ENCODE data around the gene KLHL22. TPM values are rescaled to one million over a fixed set of nuclear protein-coding genes. Genes with fewer than 3 reads are reported as not detected.

KLHL22 gene
- total and polyA plus RNA-seq, 2 of the 13 experiments (the other 11 are each of a cell fraction or from before 2014, with no cell fraction given): 10.9 to 14.8 TPM

DNA sequence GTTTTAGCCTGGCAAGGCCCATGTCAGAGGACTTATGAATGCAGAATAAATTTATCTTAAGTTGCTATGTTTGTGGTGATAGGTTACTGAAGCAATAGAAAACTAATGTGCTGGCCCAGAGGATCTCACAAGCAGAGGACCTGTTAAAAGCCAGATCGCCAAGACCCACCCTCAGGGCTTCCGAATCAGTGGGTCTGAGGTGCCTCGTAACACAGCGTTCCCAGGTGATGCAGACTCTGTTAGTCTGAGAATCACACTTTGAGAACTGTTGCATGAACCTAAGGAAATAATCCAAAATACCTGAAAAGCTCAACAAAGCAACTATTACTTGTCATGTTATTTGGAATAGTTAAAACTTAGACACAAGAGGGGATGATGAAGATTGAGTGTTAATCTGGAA is 51.3 kb downstream of the KLHL22 start:
- Histone ChIP-seq H3K27ac (ENCODE audit: extremely low read length, insufficient read depth, low read length) (no peak overlapping the region), H3K79me2 (ENCODE audit: insufficient read depth, low read length) (no peaks in the 10 kb centered on the region), H3K4me2 (ENCODE audit: low read depth, low read length) (no peak overlapping the region), H3K4me3 (replicated peaks in 1 of 3; ENCODE audit: insufficient read depth in 1 of 3, low read depth in 2 of 3, low read length in 3 of 3) (no peak overlapping the region), H3K9ac (ENCODE audit: insufficient read depth, low read depth, low read length) (no peak overlapping the region), H3K9me3 (ENCODE audit: low read length) (no peaks in the 10 kb centered on the region), H3K27me3 (ENCODE audit: control insufficient read depth in 1 of 2, insufficient read depth in 2 of 2, low read length in 2 of 2) (no peaks in the 10 kb centered on the region), H4K20me1 (ENCODE audit: insufficient read depth, low read length) (no peaks in the 10 kb centered on the region), H3K36me3 (replicated peaks in 1 of 2; ENCODE audit: control insufficient read depth in 1 of 2, insufficient read depth in 2 of 2, low read length in 2 of 2) (peaks cover 2 to 4% of the 10 kb centered on the region in 2 experiments; a peak in 2 of 5 replicates), H3K4me1 (ENCODE audit: insufficient read depth, low read length) (peaks cover 15% of the 10 kb centered on the region), H2AFZ (ENCODE audit: low read length) (no peak overlapping the region)
- TF ChIP-seq MBNL3 (CRISPR knock-in tag; conservative IDR thresholded peaks at IDR 0.05): no peak
- TF ChIP-seq, protein P1, sequence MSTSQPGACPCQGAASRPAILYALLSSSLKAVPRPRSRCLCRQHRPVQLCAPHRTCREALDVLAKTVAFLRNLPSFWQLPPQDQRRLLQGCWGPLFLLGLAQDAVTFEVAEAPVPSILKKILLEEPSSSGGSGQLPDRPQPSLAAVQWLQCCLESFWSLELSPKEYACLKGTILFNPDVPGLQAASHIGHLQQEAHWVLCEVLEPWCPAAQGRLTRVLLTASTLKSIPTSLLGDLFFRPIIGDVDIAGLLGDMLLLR (CRISPR knock-in tag; IDR thresholded peaks at IDR 0.05): no peak
- no peak for TF ChIP-seq ZFP41 (CRISPR knock-in tag; IDR thresholded peaks at IDR 0.05; ENCODE audit: borderline replicate concordance)
- TF ChIP-seq CAMTA2 (CRISPR knock-in tag; IDR thresholded peaks at IDR 0.05; ENCODE audit: borderline replicate concordance): no peak
- TF ChIP-seq, protein P2, sequence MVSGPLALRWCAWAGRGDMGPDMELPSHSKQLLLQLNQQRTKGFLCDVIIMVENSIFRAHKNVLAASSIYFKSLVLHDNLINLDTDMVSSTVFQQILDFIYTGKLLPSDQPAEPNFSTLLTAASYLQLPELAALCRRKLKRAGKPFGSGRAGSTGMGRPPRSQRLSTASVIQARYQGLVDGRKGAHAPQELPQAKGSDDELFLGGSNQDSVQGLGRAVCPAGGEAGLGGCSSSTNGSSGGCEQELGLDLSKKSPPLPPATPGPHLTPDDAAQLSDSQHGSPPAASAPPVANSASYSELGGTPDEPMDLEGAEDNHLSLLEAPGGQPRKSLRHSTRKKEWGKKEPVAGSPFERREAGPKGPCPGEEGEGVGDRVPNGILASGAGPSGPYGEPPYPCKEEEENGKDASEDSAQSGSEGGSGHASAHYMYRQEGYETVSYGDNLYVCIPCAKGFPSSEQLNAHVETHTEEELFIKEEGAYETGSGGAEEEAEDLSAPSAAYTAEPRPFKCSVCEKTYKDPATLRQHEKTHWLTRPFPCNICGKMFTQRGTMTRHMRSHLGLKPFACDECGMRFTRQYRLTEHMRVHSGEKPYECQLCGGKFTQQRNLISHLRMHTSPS (CRISPR knock-in tag; IDR thresholded peaks at IDR 0.05; ENCODE audit: low read depth): no peak
- TF ChIP-seq, protein P3, sequence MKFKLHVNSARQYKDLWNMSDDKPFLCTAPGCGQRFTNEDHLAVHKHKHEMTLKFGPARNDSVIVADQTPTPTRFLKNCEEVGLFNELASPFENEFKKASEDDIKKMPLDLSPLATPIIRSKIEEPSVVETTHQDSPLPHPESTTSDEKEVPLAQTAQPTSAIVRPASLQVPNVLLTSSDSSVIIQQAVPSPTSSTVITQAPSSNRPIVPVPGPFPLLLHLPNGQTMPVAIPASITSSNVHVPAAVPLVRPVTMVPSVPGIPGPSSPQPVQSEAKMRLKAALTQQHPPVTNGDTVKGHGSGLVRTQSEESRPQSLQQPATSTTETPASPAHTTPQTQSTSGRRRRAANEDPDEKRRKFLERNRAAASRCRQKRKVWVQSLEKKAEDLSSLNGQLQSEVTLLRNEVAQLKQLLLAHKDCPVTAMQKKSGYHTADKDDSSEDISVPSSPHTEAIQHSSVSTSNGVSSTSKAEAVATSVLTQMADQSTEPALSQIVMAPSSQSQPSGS (CRISPR knock-in tag; IDR thresholded peaks at IDR 0.05): no peak
- no peak for TF ChIP-seq HNRNPLL (IDR thresholded peaks at IDR 0.05; ENCODE audit: low read depth, low read length, poor library complexity, severe bottlenecking)
- 97% methylated on average over 4 of the region's 4 CpGs for WGBS (ENCODE audit: low lambda C conversion rate)
- in situ Hi-C loops (cut with HindIII; ENCODE audit: extremely low pct_ligation_motif_present, low pct_unique_long_range_greater_than_20kb) (no loop called here), intact Hi-C loops (cut with micrococcal nuclease; ENCODE audit: unreplicated experiment) (no loop called here)
- CTCF ChIA-PET (ENCODE audit: low intra/inter-chr PET ratio, low total read pairs): no interaction called here
- POLR2A ChIA-PET: no interaction called here
- no peak for FAIRE-seq
- ATAC-seq: no peak
- DNase-seq (ENCODE audit: low spot score): no peak
- no TSS peak for BruUV-seq (replicated peaks)

Data from HepG2 (cell line).